ENCODE results near the gene MZT2B. TPM values are rescaled to one million over a fixed set of nuclear protein-coding genes. Genes with fewer than 3 reads are reported as not detected.
"Not testable (repeated sequence)": the region's sequence is repeated elsewhere in the genome, so short reads cannot be mapped to it uniquely, and the experiment has no call there.

MZT2B gene
- total RNA-seq, 1 donor from 2014 or later = 373 TPM

DNA sequence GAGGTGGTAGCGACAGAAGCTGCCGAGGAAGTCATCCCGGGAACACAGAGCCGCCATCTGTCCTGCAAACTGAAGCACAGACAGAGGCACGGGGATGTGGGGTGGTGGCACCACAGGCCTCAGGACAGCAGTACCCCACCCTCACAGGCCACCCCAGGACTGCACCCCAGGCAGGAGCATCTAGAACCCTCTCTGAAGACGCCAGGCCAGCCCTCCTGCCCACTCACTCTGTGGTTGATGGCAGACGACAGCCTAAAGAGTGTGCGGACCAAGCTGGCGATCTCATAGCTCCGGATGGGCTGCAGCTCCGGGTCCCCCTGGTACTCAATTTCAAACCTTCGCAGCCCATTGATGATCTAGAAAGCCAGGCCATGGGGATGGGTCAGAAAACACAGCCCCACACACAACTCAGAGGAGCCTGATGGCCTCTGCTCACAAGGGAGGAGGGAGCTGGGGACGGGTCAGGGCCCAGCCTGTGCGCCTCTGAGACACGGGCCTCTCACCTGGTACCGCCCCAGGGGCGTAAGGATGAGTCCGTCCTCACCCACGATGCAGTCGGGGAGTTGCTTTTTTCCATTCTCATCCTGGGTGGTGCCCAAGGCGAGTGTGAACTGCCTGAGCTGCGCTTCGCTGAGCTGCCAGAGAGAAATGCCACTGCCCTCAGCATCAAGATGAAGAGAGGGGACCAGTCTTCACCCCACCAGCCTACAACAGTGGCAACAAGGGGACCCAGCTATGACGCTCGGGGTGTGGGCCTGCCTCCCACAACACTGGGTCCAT lies 29.1 kb upstream of the MZT2B start:
- DNase-seq (ENCODE audit: low read depth in 2 of 2) = no peak

DNA sequence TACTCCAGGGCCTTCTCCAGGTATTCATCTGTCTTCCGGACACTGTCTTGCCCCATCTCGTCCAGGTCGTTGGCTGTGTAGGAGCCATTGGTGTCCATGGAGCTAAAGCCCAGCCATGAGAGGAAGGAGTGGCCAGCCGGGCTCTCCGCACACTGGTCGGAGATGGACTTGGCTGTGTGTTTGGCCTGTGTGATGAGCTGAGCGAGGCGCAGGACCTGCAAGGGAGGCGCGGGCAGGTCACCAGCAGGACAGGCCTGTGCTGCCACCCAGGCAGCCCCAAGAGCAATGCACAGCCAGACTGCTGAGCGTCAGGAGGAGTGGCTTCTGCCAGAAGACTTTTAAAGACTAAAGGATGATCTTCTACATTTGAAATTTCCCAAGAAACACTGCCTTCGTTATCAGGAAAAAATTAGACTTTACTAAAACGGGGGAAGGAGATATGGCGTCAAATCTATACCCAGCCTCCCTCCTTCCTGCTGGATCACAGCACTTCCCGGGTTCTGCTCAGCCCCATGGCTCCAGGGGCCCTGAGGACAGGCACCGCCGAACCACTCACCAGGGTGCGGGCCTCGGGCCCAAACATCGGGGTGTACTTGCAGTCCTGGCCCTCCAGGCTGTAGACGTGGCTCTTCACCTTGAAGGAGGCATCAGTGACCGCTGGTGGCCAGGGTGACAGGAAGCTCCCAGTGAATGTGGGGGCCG lies 28.2 kb upstream of the MZT2B start:
- DNase-seq (ENCODE audit: low read depth in 2 of 2) = not testable (repeated sequence)

DNA sequence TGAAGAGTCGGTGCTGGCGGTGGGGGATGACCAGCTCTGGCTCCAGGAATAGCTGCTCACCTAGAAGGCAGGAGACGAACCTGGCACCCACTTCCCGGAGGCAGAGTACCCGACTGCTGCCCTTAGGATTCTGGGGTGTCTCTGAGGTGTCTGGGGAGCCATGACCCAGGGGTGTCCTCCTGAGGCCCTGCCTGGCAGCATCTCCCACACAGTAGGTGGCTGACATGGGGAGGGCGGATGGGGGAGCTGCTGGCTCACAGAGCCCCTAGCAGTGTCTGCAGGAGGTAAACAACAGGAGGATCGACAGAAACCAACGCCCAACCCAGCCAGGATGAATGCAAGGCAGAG lies 27.7 kb upstream of the MZT2B start:
- DNase-seq (ENCODE audit: low read depth in 2 of 2) = not testable (repeated sequence)

DNA sequence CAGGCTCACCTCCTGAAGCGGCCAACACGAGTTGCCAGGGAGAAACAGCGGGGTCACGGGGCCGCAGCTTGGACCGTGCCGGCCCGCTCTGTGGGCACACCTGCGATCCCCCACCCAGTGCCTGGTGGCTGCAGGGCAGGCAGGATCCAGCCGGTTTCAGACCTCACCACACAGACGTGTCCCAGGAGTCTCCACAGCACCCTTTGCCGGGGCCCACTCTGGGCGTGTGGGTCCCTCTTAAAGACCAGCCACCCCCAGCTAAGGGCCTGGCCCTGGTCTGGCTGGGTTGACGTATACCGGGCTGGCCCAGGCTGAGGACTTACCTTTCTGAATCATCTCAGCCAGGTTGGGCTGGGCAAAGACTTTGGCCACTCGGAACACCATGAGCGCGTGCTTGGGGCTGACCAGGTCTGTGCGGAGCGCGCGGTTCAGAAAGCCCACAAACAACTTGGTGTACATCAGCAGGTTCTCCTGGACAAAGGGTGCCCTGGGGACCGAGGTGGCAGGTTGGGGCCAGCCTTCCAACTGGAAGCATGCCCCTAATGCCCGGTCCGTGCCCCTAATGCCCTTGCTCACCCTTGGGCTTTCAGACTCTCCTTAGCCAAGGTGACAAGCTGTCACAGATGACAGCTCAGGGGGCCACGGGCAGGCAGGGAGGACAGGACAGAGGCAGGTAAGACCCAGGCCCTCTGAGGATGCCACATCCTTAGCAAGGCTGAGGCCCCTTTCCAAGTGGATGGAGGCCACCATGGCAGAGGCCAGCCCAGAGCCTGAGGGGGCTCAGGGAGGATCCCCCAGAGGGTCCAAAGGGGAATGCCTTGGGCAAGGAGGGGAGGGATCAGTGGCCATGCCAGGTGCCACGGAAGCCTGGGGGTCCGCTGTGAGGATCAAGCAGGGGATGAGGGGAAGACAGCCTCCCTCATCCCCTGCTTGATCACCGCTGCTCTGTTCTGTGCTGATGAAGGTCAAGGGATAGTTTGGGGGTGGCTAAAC lies 27.0 kb upstream of the MZT2B start:
- no peak for DNase-seq (ENCODE audit: low read depth in 2 of 2)

DNA sequence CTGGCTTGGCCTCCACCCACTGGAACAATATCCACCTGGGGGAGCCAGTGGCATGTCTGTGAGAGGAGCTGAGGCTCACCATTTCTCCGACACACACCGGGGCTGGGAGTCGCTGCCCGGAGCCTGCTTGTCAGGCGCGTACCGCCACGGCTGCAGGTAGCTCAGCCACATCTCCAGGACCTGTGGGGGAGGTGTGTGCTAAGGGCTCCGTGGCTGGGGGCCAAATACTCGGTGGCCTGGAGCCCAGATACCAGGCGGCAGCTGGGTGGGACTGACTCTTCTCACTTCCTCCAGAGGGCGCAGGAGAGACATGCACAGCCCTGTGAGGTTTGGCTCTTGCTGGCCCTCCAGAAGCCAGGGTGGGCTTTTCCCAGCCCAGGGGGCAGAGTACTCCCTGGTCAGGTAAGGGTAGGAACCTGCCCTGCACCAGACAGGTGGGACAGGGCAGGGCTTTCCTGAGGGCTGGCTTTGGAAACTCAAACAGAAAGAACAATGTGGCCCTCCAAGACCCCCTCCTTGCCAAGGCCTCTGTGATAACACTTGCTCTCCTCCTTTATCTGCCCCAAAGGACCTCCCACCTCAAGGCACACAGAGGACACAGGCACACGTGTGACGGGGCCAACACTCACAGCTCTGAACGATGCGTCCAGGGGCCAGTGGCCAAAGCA lies 26.0 kb upstream of the MZT2B start:
- DNase-seq (ENCODE audit: low read depth in 2 of 2) = peak; percentile 58 to 82

DNA sequence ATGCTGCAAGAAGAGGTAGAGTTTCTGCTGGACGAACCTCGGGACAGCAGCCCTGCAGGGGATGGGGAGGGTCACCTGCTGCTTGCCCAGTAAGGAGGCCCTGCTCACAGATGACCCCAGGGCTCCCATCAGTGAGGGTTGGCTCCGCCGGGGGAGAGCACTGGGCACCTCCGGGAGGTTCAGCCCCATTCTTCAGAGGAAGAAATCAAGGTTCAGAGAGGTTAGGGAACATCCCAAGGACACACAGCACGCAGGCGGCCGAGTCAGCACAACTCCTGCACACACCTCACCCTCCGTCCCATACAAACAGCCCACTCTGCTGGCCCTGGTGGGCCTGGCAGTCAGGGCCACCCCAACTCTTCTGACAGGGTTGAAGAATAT lies 25.4 kb upstream of the MZT2B start:
- DNase-seq (ENCODE audit: low read depth in 2 of 2) = no peak

DNA sequence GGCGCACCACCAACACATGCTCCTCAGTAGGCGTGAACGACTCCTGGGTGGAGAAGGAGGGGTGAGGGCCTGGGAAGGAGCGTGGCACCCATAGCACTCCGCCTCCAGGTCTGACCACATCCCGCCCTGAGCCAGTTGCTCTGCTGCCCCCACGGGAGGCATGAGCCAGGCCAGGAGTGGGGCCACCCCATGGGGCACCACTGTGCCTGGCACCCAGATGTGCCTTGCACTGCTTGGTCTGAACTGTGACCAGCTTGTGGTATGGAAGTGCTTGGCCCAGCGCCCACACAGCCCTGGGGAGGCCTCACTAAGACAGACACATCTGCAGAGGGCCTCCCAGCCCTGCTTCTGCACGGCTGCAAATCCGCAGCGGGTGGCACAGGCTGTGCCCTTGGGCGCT lies 24.7 kb upstream of the MZT2B start:
- DNase-seq (ENCODE audit: low read depth in 2 of 2) = not testable (repeated sequence)

DNA sequence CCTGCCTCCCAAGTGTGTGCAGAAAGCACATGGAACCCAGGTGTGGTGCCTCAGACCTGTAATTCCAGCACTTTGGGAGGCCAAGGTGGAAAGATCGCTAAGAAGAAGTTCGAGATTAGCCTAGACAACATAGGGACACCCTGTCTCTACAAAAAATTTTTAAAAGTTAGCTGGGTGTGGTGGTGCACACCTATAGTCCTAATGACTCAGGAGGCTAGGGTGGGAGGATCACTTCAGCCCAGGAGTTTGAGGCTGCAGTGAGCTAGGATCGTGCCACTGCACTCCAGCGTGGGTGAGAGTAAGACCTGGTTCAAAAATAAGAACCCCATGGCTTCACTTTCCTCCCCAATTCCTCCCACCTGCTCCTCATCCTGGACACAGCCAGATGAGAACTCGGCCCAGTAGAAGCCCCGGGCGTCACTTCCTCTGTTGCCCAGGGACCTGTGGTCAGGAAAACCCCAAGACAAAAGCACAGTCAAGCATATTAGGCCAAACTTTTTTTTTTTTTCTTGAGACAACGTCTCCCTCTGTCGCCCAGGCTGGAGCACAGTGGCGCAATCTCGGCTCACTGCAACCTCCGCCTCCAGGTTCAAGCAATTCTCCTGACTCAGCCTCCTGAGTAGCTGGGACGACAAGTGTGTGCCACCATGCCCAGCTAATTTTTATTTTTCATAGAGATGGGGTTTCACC lies 24.1 kb upstream of the MZT2B start:
- DNase-seq (ENCODE audit: low read depth in 2 of 2) = not testable (repeated sequence)

DNA sequence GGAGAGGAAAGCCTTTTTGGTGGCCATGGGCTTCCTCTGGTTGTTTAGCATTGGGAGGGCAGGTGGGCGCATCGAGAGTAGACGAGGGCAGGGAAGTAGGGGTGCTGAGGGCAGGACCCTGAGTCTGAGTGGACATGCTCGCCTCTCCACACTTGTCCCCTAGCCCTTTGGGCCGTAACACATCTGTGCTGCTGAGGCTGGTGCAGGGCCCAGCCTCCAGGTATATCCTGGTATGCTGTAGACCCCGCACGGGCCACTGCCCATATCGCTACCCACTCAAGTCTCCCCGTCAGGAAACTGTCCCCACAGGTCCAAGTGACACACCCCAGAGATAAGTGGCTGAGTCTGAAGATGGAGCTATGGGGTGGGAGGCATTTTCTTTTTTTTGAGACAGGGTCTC lies 23.4 kb upstream of the MZT2B start:
- no peak for DNase-seq (ENCODE audit: low read depth in 2 of 2)

DNA sequence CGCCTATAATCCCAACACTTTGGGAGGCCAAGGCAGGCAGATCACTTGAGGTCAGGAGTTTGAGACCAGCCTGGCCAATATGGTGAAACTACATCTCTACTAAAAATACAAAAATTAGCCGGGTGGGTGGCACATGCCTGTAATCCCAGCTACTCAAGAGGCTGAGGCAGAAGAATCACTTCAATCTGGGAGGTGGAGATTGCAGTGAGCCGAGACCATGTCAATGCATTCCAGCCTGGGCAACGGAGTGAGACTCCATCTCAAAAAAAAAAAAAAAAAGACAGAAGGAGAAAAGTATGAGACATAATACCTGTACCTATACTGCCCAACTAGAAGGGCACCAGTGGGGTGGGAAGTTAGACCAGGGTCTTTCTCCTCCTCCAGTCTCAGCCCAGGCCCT lies 22.7 kb upstream of the MZT2B start:
- not testable (repeated sequence) for DNase-seq (ENCODE audit: low read depth in 2 of 2)

DNA sequence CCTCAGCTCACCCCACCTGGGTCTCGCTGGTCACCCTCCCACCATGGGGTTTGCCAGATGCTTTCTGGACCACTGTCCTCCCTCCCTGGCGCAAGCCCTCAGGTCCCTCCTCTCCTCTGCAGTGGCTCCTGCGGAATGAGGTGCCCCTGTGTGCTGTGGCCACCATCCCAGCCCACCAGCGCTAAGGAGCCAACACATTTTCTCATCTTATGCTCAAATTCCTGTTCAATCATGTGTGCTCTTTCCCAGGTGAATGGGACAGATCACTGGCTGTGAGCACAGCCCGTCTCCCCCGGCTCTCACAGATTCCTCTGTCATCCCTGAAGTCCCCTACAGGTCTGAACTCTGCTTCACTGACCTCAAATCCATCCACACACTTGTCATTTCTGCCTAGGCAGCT lies 21.9 kb upstream of the MZT2B start:
- DNase-seq (ENCODE audit: low read depth in 2 of 2) = no peak

DNA sequence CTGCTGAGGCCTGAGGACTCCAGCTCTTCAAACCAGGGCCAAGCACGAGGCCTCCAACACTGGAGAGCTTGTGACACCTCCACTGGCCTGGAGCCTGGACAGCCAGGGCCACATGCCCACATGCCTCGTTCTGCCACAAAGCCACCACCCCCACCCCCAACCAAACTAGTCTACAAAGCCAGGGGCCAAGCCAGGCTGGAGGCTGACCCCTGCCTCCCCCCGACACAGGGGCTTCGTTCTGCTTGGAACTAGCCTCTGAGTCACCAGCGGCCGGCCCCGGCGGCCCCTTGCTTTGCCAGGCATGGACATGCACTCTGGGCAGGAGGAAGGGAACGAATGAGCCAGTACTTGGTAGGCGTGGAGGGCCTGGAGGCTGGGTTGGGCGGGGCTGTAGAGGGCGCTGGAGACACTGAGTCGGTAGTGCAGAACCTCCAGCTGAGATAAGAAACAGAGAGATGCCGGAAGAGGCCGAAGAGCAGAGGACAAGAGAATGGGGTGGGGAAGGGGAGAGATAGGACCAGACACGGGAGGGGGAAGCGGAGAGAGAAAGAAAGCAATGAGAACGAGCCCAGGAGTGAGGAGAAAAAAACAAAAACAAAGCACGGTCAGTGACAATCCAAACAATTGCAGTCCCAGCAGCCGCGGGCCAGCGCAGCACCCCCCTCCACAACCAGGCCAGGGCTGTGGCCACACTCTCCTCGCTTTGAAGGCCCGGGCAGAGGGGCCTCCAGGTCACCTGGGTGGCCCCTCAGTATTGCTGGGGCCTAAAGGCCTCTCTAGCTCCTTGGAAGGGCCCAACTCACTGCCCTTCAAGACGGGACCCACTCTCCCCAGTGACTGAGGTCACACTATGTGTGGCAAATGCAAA lies 21.0 kb upstream of the MZT2B start:
- DNase-seq (ENCODE audit: low read depth in 2 of 2) = not testable (repeated sequence)

DNA sequence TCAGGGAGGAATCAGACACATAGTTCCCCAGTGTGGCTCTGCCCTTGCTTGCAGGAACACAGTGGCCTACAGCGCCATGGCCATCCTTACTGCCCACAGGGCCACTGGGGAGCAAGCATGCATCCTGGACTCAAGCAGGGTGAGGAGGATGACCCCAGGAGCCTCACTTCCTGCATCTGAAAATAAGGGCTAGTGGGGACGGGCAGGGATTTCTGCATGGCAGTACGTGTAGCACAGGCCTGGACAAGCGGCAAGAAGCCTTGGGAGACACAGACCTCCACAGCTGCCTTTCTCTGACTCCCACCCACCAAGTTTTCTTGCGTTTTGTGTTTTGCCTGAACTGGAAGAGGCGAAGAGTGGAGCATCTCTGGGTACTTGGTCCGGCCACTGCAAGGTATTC lies 19.6 kb upstream of the MZT2B start:
- not testable (repeated sequence) for DNase-seq (ENCODE audit: low read depth in 2 of 2)

DNA sequence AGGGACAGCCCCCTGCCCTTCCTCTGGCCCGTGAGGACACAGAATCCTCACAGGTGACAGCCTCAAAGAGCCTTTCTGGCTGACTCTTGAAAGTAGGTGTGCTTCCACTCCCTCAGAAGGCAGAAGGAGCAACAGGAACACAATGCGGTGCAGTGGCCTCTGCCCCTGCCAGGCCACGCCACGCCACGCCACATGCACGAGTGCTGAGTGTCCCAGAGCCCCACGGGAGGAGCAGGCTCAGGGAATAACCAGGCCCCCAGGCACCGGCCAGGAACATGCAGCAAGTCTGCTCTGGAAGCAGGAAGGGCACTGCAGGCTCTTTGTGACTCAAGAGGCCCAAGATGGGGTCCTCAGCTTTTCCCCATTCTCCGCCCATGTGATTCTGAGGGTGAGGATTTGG lies 19.1 kb upstream of the MZT2B start:
- no peak for DNase-seq (ENCODE audit: low read depth in 2 of 2)

DNA sequence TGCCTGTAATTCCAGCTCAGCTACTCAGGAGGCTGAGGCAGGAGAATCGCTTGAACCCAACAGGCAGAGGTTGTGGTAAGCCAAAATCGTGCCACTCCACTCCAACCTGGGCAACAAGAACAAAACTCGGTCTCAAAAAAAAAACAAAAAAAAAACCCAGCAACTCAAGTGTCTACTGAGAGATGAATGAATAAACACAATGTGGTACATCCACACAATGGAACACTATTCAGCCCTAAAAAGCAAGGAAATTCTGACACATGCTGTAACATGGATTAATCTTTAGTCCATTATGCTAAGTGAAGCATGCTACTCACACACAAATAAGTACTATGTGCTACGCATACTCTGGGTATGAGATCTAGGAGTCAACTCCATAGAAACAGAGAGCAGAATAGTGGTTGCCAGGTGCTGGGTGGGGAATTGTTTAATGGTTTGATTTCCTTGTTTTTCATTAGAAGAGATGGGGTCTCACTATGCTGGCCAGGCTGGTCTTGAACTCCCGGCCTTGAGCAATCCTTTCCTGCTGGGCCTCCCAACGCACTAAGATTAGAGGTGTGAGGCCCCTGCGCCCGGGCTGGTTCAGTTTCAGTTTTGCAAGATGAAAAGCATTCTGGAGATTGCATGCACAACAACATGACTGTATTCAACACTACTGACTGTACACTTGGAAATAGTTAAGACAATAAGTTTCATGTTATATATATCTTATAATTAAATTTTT lies 16.6 kb upstream of the MZT2B start:
- DNase-seq (ENCODE audit: low read depth in 2 of 2) = no peak

DNA sequence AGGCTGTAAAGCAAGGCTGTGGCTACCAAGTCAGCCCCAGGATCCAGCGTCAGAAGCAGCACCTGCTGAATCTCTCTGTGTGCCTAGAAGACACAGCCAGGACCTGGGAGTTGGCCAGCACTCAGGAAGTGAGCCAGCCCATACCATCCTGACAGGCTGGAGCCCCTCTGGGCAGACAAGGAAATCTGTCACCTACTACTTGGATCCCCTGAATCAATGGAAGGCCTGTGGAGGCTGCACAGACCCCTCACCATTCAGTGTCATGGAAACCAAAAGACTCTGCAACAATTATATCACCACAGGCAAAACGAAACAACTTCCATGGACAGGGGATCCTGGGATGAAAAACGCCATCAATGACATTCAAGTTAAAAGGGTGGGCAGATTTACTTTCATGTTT lies 15.5 kb upstream of the MZT2B start:
- DNase-seq (ENCODE audit: low read depth in 2 of 2) = not testable (repeated sequence)

DNA sequence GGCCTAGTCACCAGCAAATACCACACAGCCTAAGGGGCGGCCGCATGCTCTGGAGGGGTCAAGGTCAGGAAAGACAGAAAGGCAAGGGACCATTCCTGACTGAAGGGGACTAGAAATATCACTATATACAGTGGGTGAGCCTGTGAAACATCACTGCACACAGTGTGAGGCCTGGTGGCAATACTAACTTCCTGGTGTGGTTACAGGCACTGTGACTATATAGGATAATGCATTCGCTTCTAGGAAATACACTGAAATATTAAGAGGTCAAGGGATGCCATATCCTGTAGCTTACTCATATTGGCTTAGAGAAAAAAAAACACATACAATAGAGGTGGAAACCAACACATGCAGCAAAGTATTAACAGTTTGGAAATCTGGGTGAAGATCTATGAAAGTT lies 12.9 kb upstream of the MZT2B start:
- DNase-seq (ENCODE audit: low read depth in 2 of 2) = peak in 1 of 2 donors; percentile 28

DNA sequence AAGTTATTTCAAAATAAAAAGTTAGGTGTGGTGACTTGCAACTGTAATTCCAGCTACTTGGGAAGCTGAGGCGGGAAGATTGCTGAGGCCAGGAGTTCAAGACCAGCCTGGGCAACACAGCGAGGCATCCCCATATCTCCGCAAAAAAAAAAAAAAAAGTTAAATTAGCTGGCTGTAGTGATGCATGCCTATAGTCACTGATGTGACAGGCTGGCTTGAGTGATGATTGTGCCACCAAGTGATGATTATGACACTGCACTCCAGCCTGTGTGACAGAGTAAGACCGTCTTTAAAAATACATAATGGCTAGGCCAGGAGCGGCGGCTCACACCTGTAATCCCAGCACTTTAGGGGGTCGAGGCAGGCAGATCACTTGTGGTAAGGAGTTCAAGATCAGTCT lies 12.2 kb upstream of the MZT2B start:
- no peak for DNase-seq (ENCODE audit: low read depth in 2 of 2)

DNA sequence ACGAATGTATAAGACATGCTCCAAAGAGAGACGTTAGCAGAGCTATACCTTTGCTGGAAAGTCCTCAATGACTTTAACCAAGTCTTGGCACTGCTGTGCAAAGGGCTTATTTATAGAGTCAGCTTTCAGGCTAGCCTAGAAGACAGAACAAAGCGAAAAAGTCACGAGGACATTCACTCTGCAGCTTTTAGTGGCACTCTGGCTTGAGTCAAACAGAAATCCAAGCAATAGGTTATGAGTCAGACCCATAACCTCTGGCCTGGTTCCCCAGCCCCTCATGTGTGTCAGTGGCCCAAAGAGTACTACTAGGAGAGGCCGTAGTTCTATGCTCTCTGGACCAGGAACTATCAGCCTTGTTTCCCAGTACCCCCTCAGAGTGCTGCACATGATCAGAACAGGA lies 7.2 kb upstream of the MZT2B start:
- DNase-seq (ENCODE audit: low read depth in 2 of 2) = not testable (repeated sequence)
